ENCODE measurements around the gene DUSP11.
"Not testable (repeated sequence)": the region's sequence is repeated elsewhere in the genome, so short reads cannot be mapped to it uniquely, and the experiment has no call there.

DUSP11 gene

DNA sequence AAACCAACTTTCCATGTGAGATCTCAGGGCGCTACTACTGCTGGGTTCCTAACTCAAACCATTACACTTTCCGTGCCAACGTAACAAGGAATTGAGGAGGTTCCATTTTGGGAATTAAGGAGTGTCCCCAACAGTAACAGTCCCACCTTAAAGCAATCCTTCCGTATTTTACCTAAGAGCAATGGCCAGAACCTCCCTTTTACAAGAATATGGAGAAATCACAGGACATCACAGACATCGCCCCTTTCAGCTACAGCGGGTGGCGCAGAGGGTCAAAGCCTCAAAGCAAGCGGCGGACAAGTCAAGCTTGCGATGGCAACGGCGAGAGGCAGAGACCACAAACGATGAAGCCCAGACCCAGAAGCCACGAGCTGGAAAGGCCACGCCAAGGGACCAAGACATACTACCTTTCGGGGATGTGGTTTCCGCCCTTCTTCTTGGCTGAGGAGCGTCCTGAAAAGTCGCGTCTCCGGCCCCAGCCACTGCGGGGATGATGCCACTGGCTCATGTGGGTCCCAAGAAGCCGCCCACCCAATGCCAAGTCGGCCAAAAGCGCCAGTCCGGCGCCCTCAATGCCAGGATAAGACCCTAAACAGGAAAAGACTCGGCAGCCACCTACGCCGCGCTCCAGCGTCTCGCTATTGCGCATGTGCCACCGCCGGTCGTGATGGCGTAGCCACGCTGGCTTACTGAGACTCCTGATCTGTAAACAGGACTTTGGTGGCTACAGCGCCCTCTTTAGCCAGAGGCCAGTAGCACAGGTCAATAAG, at the start of gene DUSP11:
Gene DUSP11 (minus strand): TSS at position 637 of the 770 bp plus-strand sequence. CDS start 129 bp downstream, at position 508.
- DNase-seq, result peak; percentile 97

DNA sequence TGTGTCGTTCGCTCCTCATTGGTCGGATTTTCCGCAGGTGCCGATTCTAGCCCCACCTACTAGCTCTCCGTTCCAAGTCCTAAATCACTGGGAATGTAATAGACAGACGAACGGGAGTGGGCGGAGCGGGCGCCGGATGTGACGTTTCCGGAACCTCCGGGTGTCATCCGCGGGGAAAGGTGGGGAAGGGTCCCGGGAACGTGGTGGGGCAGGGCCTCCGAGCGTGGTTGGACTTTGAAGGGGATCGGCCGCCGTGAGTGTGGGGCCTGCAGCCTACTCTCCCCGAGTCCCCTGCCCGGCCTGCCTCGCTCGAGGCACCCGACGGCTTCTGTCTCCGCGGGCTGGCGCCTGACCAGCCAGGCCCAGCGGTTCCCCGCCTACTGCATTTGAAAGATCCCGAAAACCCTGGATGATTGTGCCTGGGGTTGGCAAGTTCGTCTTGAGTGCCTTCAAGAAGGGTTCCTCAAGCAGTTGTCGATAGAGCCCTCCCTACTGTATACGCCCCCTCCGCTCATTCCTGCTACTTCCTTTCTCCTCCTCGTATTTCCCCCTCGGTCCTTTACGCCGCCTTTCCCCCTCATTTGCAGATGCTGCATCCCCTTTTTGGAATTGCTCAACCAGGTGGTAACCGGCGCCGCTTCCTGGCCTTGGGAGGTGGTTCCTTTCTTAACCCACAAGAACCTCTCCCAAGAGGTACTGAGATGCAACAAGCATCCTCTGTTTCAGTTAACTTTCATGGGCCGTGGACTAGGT, 49.1 kb upstream of the DUSP11 start, which contains the start of gene STAMBP:
Gene STAMBP (plus strand): TSS at position 144 of the 753 bp plus-strand sequence. CDS start 1,896 bp downstream, outside the sequence.
- DNase-seq, result peak; percentile 99

DNA sequence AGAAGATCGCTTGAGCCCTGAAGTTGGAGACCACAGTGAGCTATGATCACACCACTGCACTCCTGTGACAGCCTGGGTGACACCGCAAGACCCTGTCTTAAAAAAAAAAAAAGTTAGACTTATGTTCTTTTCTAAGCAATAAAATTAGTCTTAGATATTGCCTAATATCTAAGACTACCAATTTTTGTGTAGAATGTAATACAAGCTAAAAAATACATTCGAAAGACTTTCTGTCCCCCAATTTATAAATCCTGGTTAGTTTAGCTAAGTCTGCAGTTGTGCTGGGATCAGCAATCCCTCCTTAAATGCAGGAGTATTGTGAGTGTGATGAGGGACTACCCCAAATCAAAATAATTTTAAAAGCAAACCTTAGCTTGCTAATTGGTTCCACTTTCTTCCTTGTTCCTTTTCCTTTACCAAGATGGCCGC, 48.5 kb upstream of the DUSP11 start:
- no peak for DNase-seq

DNA sequence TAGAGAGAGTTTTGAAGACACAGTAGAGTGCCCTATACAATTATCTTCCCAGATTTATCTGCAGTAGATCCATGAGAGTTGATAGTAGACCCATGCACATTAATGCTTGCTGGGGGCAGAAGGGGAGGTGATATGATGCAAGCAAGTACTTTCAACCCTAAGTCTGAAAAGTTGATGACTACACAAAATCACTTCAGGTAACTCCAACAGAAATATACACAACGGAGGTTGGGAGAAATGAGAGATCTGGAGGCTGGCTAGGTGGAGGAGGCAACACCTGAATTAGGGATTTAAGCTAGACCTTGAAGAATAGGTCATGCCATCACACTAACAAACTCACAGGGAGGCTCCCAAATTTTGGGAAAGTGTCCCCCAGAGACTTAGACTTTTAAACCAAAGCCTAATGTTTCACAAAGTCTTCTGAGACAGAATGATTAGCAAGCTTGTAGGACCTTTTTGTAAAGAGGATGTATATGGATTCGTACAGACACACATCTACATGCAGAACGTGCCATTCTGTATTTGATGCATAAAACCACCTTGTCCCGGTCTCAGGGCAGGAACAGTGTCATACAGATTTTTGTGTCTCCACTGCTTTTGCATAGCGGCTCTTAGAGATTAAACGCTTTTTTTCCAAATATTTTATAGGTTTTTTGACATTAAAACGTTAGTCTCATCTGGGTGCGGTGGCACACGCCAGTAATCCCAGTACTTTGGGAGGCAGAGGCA, 47.9 kb upstream of the DUSP11 start:
- DNase-seq, result no peak

DNA sequence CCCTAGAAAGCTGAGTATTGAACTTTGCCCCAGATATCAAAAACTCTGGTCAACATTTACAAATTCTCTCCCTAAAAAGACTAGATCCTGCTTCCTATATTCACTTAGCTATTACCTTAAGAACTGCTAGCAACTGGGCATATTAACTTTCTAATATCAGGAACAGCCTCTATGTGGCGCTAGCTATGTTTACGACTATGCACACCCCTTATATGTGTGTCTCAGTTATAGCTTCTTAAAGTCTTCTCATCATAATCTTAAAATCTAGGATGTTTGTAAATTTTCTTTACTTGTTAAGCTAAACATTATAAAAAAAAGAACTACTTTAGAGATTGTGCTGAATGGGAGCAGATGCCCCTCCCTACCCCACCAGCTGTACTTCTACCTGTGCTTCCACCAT, 47.1 kb upstream of the DUSP11 start:
- DNase-seq, result peak; percentile 80

DNA sequence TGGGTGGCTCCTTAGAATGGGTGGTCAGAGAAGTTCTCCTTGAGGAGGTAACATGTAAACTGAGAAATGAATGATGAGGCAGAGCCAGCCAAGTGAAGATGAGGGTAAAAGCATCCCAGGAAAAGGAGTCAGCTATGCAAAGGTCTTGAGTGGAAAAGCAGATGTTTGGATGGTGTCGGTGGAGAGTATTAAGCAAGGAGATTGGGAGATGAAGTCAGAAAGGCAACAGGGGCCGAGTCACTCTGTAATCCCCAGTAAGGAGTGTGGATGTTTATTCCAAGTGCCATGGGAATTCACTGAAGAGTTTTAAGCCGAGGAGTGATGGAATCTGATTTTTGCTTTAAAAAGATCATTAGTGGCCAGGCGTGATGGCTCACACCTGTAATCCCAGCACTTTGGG, 45.5 kb upstream of the DUSP11 start:
- no peak for DNase-seq

DNA sequence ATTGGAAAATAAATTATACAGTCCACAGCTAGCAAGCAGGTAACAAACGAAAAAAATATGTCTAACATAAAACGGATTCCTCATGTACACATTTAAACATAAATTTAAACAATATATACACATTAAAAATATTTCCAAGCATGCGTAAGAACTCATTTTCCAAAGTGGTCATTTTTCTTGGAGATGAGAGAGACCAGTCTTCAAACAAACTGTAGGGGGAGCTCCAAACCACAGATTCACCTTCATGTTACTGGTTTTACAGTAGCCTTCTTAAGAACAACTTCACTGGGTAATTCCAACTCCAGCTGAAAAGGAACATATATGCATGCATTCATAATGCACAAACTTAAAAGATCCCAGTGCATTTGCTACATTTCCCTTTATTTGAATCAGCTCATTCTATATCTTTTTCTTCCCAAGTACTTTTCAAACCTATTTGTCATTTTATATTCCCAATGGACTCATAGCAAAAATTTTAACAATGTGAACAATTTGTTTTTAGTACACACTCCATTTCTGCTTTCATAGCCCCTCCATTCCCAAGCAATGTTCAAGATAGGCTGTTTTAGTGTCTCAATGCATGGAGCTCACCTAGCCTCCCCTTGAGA, 44.1 kb upstream of the DUSP11 start:
- DNase-seq, result peak; percentile 90

DNA sequence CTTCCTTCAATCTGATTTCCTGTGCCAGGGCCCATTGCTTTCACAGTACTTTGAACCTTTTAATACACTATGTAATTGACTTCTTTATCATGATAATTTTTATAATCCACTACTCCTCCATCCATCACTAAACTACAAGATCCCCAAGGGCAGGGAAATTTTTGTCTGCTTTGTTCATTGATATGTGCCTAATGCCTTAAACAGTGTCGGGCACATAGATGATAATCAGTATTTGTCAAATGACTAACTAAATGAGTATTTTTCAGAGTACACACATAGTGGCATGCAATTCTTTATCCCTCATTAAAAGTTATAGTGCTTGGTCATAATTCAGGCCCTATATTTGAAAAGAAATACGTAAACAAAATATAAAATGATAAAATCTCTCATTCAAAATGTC, 43.5 kb upstream of the DUSP11 start:
- no peak for DNase-seq

DNA sequence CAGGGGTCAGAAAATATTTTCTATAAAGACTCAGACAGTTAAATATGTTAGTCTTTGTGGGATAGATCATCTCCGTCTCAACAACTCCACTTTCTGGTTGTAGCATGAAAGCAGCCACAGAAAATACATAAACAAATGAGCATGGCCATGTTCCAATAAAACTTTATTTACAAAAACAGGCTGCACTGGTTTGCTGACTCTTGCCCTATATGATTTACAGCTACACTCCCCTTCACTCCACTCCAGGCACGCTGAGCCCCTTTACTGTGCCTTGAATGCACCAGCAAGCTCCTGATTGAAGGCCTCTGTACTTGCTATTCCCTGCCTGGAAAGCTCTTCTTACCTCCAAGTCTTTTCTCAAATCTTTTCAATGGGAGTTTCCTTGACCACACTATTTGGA, 43.1 kb upstream of the DUSP11 start:
- no peak for DNase-seq

DNA sequence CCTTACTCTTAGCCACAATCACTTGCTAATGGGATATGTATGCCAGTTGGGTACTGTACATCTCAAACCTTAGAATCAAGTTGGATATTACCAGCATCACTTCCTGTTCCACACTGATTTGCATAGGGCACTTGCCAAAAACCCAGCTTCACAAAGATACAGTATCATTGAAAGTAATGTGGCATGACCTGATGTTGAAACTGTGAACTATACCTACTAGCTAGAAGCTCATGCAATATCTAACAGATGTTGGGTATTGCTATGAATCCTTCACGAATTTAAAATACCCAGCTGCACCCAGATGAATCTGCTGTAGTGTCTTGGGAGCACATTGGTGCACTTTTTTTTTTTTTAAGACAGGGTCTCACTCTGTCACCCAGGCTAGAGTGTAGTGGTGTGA, 42.4 kb upstream of the DUSP11 start:
- no peak for DNase-seq

DNA sequence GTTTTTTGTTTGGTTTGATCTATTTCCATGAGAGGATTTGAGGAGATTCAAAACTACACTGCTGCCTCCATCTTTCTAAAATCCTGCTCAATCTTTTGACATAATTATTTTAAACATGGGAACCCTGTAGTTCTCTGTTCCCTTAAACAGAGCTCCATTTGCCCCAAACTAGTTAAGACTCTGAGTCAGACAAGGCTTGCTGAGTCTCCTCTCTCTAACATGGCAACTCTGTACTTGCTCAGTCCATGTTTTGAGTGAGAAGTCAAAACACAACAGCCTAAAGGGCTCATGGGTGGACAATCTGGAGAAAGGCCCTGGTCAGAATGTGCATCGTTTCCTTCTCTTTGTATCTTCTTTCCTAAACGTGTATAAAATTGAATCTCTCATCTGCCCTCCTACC, 41.8 kb upstream of the DUSP11 start:
- no peak for DNase-seq

DNA sequence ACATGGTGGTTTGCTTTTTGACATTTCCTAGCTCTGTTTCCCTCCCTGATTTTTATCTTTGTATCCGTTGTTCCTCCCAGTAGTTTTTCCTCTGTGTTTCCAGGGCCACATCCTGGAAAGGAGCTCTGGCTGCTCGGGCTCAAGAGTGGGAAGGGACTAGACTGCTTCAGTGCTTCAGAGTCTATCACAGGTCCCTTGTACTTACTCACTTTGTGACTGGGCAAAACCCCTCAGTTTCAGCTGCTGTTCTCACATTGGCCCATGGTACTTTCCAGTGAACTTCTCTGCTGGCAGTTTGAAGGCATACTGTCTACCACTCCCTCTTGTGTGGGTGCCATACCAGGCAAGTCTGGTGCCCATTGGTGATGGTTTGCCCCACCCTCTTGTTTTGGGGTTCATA, 41.3 kb upstream of the DUSP11 start:
- no peak for DNase-seq

DNA sequence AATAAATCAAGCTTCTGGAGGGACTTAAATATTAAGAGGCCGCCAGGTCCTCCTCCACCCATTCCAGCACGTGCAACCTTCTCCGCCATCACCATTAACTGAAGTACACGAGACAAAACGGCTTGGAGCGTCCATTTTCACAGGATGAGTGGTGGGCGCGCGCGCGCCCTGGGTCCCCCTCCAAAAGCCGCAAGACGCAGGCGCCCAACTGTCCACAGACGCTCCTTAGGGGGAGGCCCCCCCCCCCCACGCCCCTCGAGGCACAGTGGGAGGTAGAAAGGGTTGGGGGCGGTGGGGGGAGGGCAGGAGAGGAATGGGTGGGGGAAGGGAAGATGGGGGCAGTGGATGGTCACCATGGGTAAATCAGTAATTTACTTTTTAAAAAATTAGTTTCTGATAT, 38.4 kb upstream of the DUSP11 start:
- DNase-seq, result no peak

DNA sequence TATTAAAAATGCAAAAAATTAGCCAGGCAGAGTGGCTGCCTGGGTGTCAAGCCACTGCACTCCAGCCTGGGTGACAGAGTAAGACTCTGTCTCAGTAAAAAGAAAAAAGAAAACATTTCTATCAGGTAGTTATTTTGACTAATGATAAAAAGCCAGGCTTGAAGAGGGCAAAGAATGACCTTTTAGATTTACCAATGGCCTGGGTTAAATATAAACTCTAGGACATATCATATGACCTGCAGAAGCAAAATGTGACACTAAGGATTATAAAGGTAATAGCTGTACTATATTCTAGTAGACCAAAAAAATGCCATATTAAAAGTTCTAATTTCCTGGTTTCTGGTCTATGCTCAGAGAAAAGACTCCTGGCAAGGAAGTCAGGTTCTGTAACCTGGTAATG, 32.7 kb upstream of the DUSP11 start:
- no peak for DNase-seq

DNA sequence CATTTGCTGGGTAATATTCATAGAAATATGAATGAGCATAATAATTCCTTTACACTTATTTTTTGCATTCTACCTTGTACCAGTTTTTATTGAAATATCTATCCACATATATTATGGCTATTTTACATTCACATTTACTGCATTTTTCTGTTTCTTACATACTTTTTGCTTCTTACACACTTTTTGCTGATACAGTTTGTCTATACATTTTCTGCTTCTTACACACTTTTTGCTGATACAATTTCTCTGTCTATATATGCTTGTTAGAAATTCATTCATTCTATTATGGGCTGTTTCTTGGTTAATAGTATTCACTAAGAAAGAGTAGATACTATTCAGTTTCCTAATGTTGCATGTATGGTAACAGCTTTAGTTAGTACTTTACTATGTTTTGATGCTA, 32.0 kb upstream of the DUSP11 start:
- no peak for DNase-seq

DNA sequence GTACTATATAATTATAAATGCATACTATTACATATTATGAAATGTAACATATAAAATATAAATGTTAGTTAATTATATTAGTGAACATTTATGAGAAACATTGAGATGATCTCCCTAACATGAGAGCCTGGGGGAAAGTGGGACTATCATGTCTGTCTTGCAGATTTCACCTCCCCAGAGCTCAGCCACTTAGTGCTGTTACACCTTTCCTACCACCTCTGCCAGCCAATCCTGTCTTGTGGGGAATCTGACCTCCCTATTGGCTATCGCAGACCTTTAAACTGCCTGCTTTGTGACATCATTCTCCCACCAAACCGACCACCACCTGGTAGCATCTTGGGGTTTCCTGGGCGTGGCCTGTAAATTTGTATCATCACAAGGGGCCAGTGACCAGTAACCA, 4.0 kb upstream of the DUSP11 start, which contains the start of gene C2orf78:
Gene C2orf78 (plus strand): TSS at position 301 of the 400 bp plus-strand sequence. CDS start 127 bp downstream, outside the sequence.
- not testable (repeated sequence) for DNase-seq

DNA sequence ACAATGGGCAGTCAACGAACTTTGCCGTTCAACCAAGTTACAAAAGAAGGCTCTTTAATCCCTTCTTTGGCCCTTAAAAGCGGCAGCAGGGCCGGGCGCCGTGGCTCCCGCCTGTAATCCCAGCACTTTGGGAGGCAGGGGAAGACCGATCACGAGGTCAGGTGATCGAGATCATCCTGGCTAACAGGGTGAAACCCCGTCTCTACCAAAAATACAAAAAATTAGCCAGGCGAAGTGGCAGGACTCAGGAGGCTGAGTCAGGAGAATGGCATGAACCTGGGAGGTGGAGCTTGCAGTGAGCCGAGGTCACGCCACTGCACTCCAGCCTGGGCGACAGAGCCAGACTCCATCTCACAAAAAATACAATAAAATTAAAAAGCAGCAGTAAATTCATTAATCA, 3.5 kb upstream of the DUSP11 start:
- not testable (repeated sequence) for DNase-seq

DNA sequence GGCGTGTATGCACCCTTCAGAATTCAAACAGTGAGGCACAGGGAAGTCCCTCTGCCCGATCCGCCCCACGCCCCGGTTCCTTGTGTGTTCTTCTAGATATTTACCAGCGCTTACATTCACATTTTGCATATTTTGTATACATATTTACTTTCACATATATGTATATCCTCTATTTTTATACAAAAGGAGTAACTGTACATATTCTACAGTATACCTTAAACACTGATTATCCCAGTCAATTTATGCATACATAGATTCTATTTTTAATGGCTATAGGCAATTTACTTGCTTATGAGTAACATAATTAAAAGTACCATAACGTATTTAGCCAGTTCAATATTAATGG, 307 bp upstream of the DUSP11 start:
- DNase-seq, result no peak

DNA sequence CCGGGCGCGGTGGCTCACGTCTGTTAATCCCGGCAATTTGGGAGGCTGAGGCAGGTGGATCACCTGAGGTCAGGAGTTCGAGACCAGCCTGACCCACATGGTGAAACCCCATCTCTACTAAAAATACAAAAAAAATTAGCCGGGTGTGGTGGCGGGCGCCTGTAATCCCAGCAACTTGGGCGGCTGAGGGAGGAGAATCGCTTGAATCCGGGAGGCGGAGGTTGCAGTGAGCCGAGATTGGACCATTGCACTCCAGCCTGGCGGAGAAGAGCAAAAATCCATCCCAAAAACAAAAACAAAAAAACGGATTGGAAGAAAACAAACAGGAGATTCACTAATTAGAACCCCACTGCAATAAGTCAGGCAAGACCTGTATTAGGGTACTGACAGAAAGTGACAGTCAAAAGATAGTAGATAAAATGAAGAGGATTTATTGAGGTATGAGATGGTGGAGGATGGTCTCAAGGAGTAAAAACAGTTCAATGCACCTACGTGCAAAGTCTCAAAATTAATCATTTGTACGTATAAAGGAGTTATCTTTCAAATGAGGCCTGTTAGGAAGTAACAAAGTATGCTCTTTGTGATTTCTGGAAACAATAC, 936 bp downstream of the DUSP11 start:
- DNase-seq, result peak; percentile 9

DNA sequence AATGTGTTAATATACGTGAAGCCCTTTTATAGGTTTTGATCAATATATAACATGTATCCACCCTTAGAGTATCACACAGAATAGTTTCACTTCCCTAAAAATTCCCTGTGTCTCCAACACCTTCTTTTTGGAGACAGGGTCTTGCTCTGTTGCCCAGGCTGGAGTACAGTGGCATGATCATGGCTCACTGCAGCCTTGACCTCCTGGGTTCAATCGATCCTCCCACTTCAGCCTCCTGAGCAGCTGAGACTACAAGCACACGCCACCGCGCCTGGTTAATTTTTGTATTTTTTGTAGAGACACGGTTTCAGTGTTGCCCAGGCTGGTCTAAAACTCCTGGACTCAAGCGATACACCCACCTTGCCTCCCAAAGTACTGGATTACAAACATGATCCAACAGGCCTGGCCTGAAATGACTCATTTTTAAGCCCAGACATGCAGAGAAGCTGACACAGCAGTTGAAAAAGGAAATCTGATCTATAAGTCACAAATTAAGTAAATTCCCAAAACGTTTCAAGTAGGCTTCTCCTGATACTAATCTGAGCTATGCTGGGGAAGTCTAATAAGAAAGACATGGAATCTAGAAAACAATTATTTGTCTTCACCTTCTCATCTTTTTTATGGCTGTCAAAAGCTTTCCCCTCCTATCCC, 2.9 kb downstream of the DUSP11 start:
- DNase-seq, result no peak

DNA sequence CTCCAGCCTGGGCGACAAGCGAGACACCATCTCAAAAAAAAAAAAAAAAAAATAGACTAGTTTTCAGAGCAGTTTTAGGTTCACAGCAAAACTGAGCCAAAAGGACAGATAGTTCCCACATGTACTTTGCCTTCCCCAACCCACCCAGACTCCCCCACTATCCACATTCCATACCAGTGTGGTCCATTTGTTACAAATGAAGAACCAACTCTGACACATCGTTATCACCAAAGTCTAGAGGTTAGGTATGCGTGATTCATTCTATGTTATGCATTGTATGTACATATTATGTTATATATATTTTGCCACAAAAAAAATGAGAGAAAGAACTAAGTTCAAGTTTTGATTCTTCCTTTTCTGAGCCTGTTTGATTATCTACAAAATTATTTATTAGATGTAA, 3.5 kb downstream of the DUSP11 start:
- no peak for DNase-seq

DNA sequence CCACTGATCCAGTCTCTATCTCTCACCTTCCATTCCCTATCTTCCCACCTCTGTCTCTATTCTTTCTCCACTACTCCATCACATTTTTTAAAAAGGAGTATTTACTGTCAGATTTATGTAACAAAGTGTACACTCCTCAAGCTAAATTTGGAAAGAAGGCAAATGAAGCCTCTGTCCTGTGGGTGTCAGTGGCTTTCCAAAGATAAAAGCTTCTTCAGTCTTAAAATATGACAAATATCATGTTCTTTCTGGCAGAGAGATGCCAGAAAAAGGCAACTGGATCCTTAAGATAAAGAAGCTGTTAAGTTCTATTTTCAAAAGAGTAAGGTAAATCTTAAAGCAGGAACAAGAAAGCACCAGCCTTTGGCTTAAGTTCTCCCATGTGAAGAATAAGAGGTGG, 7.1 kb downstream of the DUSP11 start:
- DNase-seq, result no peak

Data from hematopoietic multipotent progenitor cell treated with erythropoietin and hydrocortisone succinate and interleukin-3 and kit ligand, for 6 days (in vitro differentiated cells).